Measurements from ENCODE around the gene ARVCF.

GRCh38 chr22:19959587-19960490 lies 56.8 kb downstream of the ARVCF start:
- TF ChIP-seq CTCF (IDR thresholded peaks at IDR 0.05) = no peak
- TF ChIP-seq POLR2A (IDR thresholded peaks at IDR 0.05) = no peak
